SK-N-SH (cell line): ENCODE measurements around the gene NAV2. TPM values are rescaled to one million over a fixed set of nuclear protein-coding genes. Genes with fewer than 3 reads are reported as not detected.

ENCODE experiments used
- CTCF ChIA-PET: fragments of 300-600, 350-600 bp; formaldehyde crosslinking; extraction: SDS; loops from one replicate; lab custom pipeline; 2021; lab: Yijun Ruan, JAX
- POLR2A ChIA-PET: fragments of 350-600 bp; sonication (Branson Sonifier 250); formaldehyde crosslinking; extraction: SDS; loops from one replicate; lab custom pipeline; 2020; ENCODE audit warnings: antibody characterized with exemption, inconsistent platforms; lab: Yijun Ruan, JAX
- DNase-seq: peaks from one replicate; pipeline ENCODE4 v3.0.0; 2012
- H2AFZ ChIP-seq: fragments of 200-600 bp; sonication (generic); 2 replicates; pipeline ENCODE4 v1.8.1; 2016; ENCODE audit warnings: antibody characterized with exemption, mild to moderate bottlenecking, low read depth
- H3F3A ChIP-seq: fragments of 200-600 bp; sonication (generic); replicated peaks from 2 replicates; pipeline ENCODE3; 2016; ENCODE audit warnings: antibody characterized with exemption, mild to moderate bottlenecking; ENCODE audit not compliant: insufficient read depth
- H3K27ac ChIP-seq, 2 experiments: fragments of 200-500 bp in 1 of 2; fragments of 200-600 bp in 1 of 2; sonication (Bioruptor generic) in 1 of 2; sonication (generic), shearing (Covaris generic) in 1 of 2; 2 replicates each; pipeline versions ENCODE4 v1.5.1 to v1.6.1; 2014 to 2016; ENCODE audit warnings: low read depth in 2 of 2, inconsistent platforms in 1 of 2, low read length in 1 of 2, mild to moderate bottlenecking in 1 of 2, mixed read lengths in 1 of 2
- H3K27me3 ChIP-seq: fragments of 200-600 bp; sonication (generic), shearing (Covaris generic); 2 replicates; pipeline ENCODE4 v1.6.1; 2016; ENCODE audit warnings: mixed run types; ENCODE audit not compliant: insufficient read depth
- H3K36me3 ChIP-seq, 2 experiments: fragments of 200-500 bp in 1 of 2; fragments of 200-600 bp in 1 of 2; sonication (Bioruptor generic) in 1 of 2; sonication (generic) in 1 of 2; replicated peaks in 1 of 2; 2 replicates each; pipeline versions ENCODE3 to v1.5.1; 2014 to 2016; ENCODE audit warnings: low read length in 1 of 2, mild to moderate bottlenecking in 1 of 2; ENCODE audit not compliant: insufficient read depth in 2 of 2, control insufficient read depth in 1 of 2
- H3K4me1 ChIP-seq, 2 experiments: fragments of 200-500 bp in 1 of 2; fragments of 200-600 bp in 1 of 2; sonication (Bioruptor generic) in 1 of 2; sonication (generic), shearing (Covaris generic) in 1 of 2; 2 replicates each; pipeline versions ENCODE4 v1.5.1 to v1.6.1; 2014 to 2016; ENCODE audit warnings: low read depth in 1 of 2, low read length in 1 of 2, mixed run types in 1 of 2; ENCODE audit not compliant: insufficient read depth in 2 of 2, control insufficient read depth in 1 of 2
- H3K4me2 ChIP-seq: fragments of 200-600 bp; sonication (generic), shearing (Covaris generic); 2 replicates; pipeline ENCODE4 v1.6.1; 2017; ENCODE audit warnings: mixed run types
- H3K4me3 ChIP-seq, 2 experiments: fragments of 200-500 bp in 1 of 2; fragments of 200-600 bp in 1 of 2; sonication (Bioruptor generic) in 1 of 2; sonication (generic), shearing (Covaris generic) in 1 of 2; 2 replicates each; pipeline versions ENCODE4 v1.5.1 to v1.8.1; 2014 to 2016; ENCODE audit warnings: low read depth in 2 of 2, inconsistent platforms in 1 of 2, low read length in 1 of 2, mild to moderate bottlenecking in 1 of 2, mixed read lengths in 1 of 2, moderate library complexity in 1 of 2
- H3K79me2 ChIP-seq: fragments of 200-600 bp; sonication (generic); 2 replicates; pipeline ENCODE4 v1.8.1; 2017; ENCODE audit warnings: mild to moderate bottlenecking; ENCODE audit not compliant: insufficient read depth
- H3K9ac ChIP-seq: fragments of 200-600 bp; sonication (generic); 2 replicates; pipeline ENCODE4 v1.6.1; 2017; ENCODE audit warnings: mixed run types
- H3K9me2 ChIP-seq: fragments of 200-600 bp; sonication (generic); 2 replicates; pipeline ENCODE4 v1.6.1; 2017; ENCODE audit warnings: mixed run types
- H3K9me3 ChIP-seq: fragments of 200-600 bp; sonication (generic); 2 replicates; pipeline ENCODE4 v1.6.1; 2017; ENCODE audit warnings: mixed run types, mild to moderate bottlenecking, moderate library complexity
- H4K20me1 ChIP-seq: fragments of 200-600 bp; sonication (generic); 2 replicates; pipeline ENCODE4 v1.6.1; 2017; ENCODE audit warnings: mild to moderate bottlenecking, mixed run types; ENCODE audit not compliant: insufficient read depth
- CHD2 ChIP-seq: fragments of 150-350 bp; IDR thresholded peaks from 2 replicates; pipeline ENCODE4 v1.6.1; 2018; ENCODE audit warnings: low read length; ENCODE audit not compliant: partially characterized antibody
- CTCF ChIP-seq: fragments of 200-600 bp; sonication (generic); IDR thresholded peaks from 2 replicates; pipeline ENCODE4 v1.6.1; 2017; ENCODE audit warnings: antibody characterized with exemption, mild to moderate bottlenecking, moderate library complexity
- ELF1 ChIP-seq: IDR thresholded peaks from 2 replicates; pipeline ENCODE4 v1.4.0; 2012
- GABPA ChIP-seq: IDR thresholded peaks from 2 replicates; pipeline ENCODE4 v1.4.0; 2012; ENCODE audit warnings: low read depth, mild to moderate bottlenecking
- IRF3 ChIP-seq: fragments of 150-350 bp; IDR thresholded peaks from 2 replicates; pipeline ENCODE4 v1.6.1; 2016; ENCODE audit warnings: mild to moderate bottlenecking, low read depth, low read length
- JUND ChIP-seq: IDR thresholded peaks from 2 replicates; pipeline ENCODE4 v1.4.0; 2012
- MEF2A ChIP-seq: IDR thresholded peaks from 2 replicates; pipeline ENCODE4 v1.4.0; 2012; ENCODE audit warnings: low read depth, borderline replicate concordance
- MXI1 ChIP-seq: IDR thresholded peaks from 2 replicates; pipeline ENCODE4 v1.6.1; 2012; ENCODE audit warnings: mild to moderate bottlenecking, low read depth, low read length, improper control_type of control experiment
- NFIC ChIP-seq: IDR thresholded peaks from 2 replicates; pipeline ENCODE4 v1.4.0; 2012; ENCODE audit warnings: borderline replicate concordance
- RAD21 ChIP-seq: IDR thresholded peaks from 2 replicates; pipeline ENCODE4 v1.6.1; 2012; ENCODE audit warnings: mild to moderate bottlenecking, low read length
- REST ChIP-seq: IDR thresholded peaks from 2 replicates; pipeline ENCODE4 v1.6.1; 2012; ENCODE audit warnings: mild to moderate bottlenecking, low read depth, low read length, moderate library complexity
- RFX5 ChIP-seq: IDR thresholded peaks from 2 replicates; pipeline ENCODE4 v1.6.1; 2012; ENCODE audit warnings: mild to moderate bottlenecking, improper control_type of control experiment, low read length
- RXRA ChIP-seq: IDR thresholded peaks from 2 replicates; pipeline ENCODE4 v1.4.0; 2012; ENCODE audit warnings: low read depth, mild to moderate bottlenecking, borderline replicate concordance
- SMC3 ChIP-seq: IDR thresholded peaks from 2 replicates; pipeline ENCODE4 v1.6.1; 2012; ENCODE audit warnings: low read depth, low read length, improper control_type of control experiment
- TAF1 ChIP-seq: IDR thresholded peaks from 2 replicates; pipeline ENCODE4 v1.6.1; 2012; ENCODE audit warnings: low read depth, mild to moderate bottlenecking, low read length, moderate library complexity, borderline replicate concordance
- TCF12 ChIP-seq: IDR thresholded peaks from 2 replicates; pipeline ENCODE4 v1.4.0; 2012
- USF1 ChIP-seq: IDR thresholded peaks from 2 replicates; pipeline ENCODE4 v1.4.0; 2012; ENCODE audit warnings: low read depth, borderline replicate concordance
- USF2 ChIP-seq: fragments of 150-350 bp; IDR thresholded peaks from 2 replicates; pipeline ENCODE4 v1.6.1; 2017; ENCODE audit warnings: antibody characterized with exemption, low read length, low read depth, borderline replicate concordance
- YY1 ChIP-seq: IDR thresholded peaks from 2 replicates; pipeline ENCODE4 v1.4.0; 2012; ENCODE audit warnings: low read depth, mild to moderate bottlenecking
- ZBTB33 ChIP-seq: IDR thresholded peaks from 2 replicates; pipeline ENCODE4 v1.4.0; 2012; ENCODE audit warnings: low read depth, borderline replicate concordance
- WGBS: methylation state at CpG from one replicate; pipeline ENCODE4 v1.1.6; 2017; ENCODE audit warnings: low lambda C conversion rate; 5-methylcytosine and 5-hydroxymethylcytosine counted together
- polyA plus RNA-seq, 3 experiments: library from polyadenylated mRNA; depleted of rRNA; stranded (reverse); fragments of >200 nt; gene quantifications; 2 replicates each; pipeline ENCODE4 v1.2.3, GENCODE V29; 2012

The NAV2 gene
- polyA plus RNA-seq (2012; rRNA removed): 19.0 and 26.2 TPM in 2 replicates
- 12.8 and 16.1 TPM in 2 replicates for polyA plus RNA-seq (2012; cell fraction: cytosol; rRNA removed)
- polyA plus RNA-seq (2012; cell fraction: nucleus; rRNA removed): 106 and 129 TPM in 2 replicates

GRCh38 chr11:19712281-19713195 is at the start of gene NAV2:
NAV2 (plus strand) TSS chr11:19712837; CDS start chr11:19713696, 859 bp downstream.
- H4K20me1 ChIP-seq: peaks cover 35% of the 10 kb centered on the region
- H3K79me2 ChIP-seq: peaks cover 86% of the 10 kb centered on the region
- ChIA-PET POLR2A (interaction anchor here (0.6 to 1.7 kb wide), 13 partner anchors 9 to 153 kb away, joined by 3 to 10 read pairs (median 5); no protein-coding TSS in a partner anchor), CTCF (interaction anchor here (0.6 to 10.8 kb wide), 10 partner anchors 11 to 150 kb away, joined by 3 to 91 read pairs (median 4); no protein-coding TSS in a partner anchor)
- H3K36me3 ChIP-seq: peaks cover 3% of the 10 kb centered on the region in 2 experiments
- peak within 1 kb of the TSS; percentile 87 for H3K9ac ChIP-seq
- H3K9me3 ChIP-seq: no peaks in the 10 kb centered on the region
- peaks cover 8 to 49% of the 10 kb centered on the region in 2 experiments for H3K4me1 ChIP-seq
- H3F3A ChIP-seq: peaks cover 18% of the 10 kb centered on the region
- no peaks in the 10 kb centered on the region for H3K9me2 ChIP-seq
- peak within 1 kb of the TSS; percentile 80 for H3K4me3 ChIP-seq
- peak within 1 kb of the TSS; percentile 90 for H3K4me2 ChIP-seq
- H3K27ac ChIP-seq: peak within 1 kb of the TSS; percentile 94 to 99
- H3K27me3 ChIP-seq: no peaks in the 10 kb centered on the region
- H2AFZ ChIP-seq: peak within 1 kb of the TSS; percentile 43; the same call in 1 of the 2 replicates
- DNase-seq: peak; percentile 93
- 1% methylated on average over 43 of the region's 91 CpGs for WGBS
- TF ChIP-seq REST (no peak), IRF3 (peak; percentile 30; the same call in 1 of the 2 replicates), NFIC (no peak), MEF2A (no peak), RAD21 (no peak; the same call in 1 of the 2 replicates), ELF1 (peak; percentile 40; the same call in 1 of the 2 replicates), USF2 (no peak), JUND (no peak), TAF1 (peak; percentile 78), GABPA (peak; percentile 14; the same call in 1 of the 2 replicates), YY1 (peak; percentile 74), CHD2 (peak; percentile 14), ZBTB33 (no peak), CTCF (no peak), SMC3 (no peak; the same call in 1 of the 2 replicates), RXRA (0 out of 2 replicates have a peak, but pooled peaks have one; percentile 34), USF1 (peak; percentile 37; the same call in 1 of the 2 replicates), MXI1 (peak; percentile 94), TCF12 (peak; percentile 65), RFX5 (0 out of 2 replicates have a peak, but pooled peaks have one; percentile 32)
